HepG2 (cell line): Measurements from ENCODE around the gene RTEL1.

Experiments used
- ARNTL ChIP-seq: sonication (generic); formaldehyde crosslinking; IDR thresholded peaks from 2 replicates; pipeline ENCODE4 v1.4.0; 2020; ENCODE audit warnings: mild to moderate bottlenecking, missing genetic modification reagents
- CBX1 ChIP-seq: IDR thresholded peaks from one replicate; pipeline ENCODE4 v1.6.1; 2016; ENCODE audit warnings: antibody characterized with exemption, low read depth
- CREB3 ChIP-seq: sonication (generic); formaldehyde crosslinking; IDR thresholded peaks from 2 replicates; pipeline ENCODE4 v1.5.0; 2020; ENCODE audit warnings: missing genetic modification reagents
- ETS1 ChIP-seq: sonication (generic); formaldehyde crosslinking; IDR thresholded peaks from 2 replicates; pipeline ENCODE4 v1.4.0; 2020; ENCODE audit warnings: missing genetic modification reagents
- FOXA3 ChIP-seq: IDR thresholded peaks from 2 replicates; pipeline ENCODE4 v1.6.1; 2016; ENCODE audit warnings: missing genetic modification reagents, missing compliant biosample characterization
- HDAC2 ChIP-seq: sonication (generic); formaldehyde crosslinking; IDR thresholded peaks from 2 replicates; pipeline ENCODE4 v1.4.0; 2020; ENCODE audit warnings: missing genetic modification reagents
- HDAC6 ChIP-seq: fragments of 200-600 bp; sonication (generic); IDR thresholded peaks from 2 replicates; pipeline ENCODE4 v1.7.0; 2017; ENCODE audit warnings: mild to moderate bottlenecking, antibody characterized with exemption, low read length, low read depth
- JUN ChIP-seq: sonication (generic); formaldehyde crosslinking; IDR thresholded peaks from 2 replicates; pipeline ENCODE4 v1.4.0; 2020; ENCODE audit warnings: mild to moderate bottlenecking, missing genetic modification reagents
- POLR2AphosphoS5 ChIP-seq: IDR thresholded peaks from 2 replicates; pipeline ENCODE4 v1.6.1; 2012; ENCODE audit warnings: low read depth, low read length
- ZNF281 ChIP-seq: sonication (generic); formaldehyde crosslinking; IDR thresholded peaks from 2 replicates; pipeline ENCODE4 v1.4.0; 2020; ENCODE audit warnings: missing genetic modification reagents, borderline replicate concordance
- TF ChIP-seq, protein P1 (sequence below): conservative IDR thresholded peaks from 2 replicates; pipeline ENCODE4 v1.6.1; 2018; ENCODE audit warnings: missing genetic modification reagents
- TF ChIP-seq, protein P2 (sequence below): sonication (generic); formaldehyde crosslinking; IDR thresholded peaks from 2 replicates; pipeline ENCODE4 v1.4.0; 2020; ENCODE audit warnings: missing genetic modification reagents
- TF ChIP-seq, protein P3 (sequence below): sonication (generic); formaldehyde crosslinking; IDR thresholded peaks from 2 replicates; pipeline ENCODE4 v1.4.0; 2020; ENCODE audit warnings: missing genetic modification reagents
- TF ChIP-seq, protein P4 (sequence below): sonication (generic); formaldehyde crosslinking; IDR thresholded peaks from 2 replicates; pipeline ENCODE4 v1.5.0; 2020; ENCODE audit warnings: mild to moderate bottlenecking, missing genetic modification reagents, moderate library complexity

- TF ChIP-seq HDAC6: no peak
- no peak for TF ChIP-seq ARNTL (CRISPR knock-in tag)
- TF ChIP-seq, protein P1, sequence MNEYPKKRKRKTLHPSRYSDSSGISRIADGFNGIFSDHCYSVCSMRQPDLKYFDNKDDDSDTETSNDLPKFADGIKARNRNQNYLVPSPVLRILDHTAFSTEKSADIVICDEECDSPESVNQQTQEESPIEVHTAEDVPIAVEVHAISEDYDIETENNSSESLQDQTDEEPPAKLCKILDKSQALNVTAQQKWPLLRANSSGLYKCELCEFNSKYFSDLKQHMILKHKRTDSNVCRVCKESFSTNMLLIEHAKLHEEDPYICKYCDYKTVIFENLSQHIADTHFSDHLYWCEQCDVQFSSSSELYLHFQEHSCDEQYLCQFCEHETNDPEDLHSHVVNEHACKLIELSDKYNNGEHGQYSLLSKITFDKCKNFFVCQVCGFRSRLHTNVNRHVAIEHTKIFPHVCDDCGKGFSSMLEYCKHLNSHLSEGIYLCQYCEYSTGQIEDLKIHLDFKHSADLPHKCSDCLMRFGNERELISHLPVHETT (CRISPR knock-in tag): no peak
- no peak for TF ChIP-seq POLR2AphosphoS5
- TF ChIP-seq CREB3 (CRISPR knock-in tag): no peak
- TF ChIP-seq, protein P2, sequence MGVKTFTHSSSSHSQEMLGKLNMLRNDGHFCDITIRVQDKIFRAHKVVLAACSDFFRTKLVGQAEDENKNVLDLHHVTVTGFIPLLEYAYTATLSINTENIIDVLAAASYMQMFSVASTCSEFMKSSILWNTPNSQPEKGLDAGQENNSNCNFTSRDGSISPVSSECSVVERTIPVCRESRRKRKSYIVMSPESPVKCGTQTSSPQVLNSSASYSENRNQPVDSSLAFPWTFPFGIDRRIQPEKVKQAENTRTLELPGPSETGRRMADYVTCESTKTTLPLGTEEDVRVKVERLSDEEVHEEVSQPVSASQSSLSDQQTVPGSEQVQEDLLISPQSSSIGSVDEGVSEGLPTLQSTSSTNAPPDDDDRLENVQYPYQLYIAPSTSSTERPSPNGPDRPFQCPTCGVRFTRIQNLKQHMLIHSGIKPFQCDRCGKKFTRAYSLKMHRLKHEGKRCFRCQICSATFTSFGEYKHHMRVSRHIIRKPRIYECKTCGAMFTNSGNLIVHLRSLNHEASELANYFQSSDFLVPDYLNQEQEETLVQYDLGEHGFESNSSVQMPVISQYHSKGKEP: no peak
- TF ChIP-seq ZNF281 (CRISPR knock-in tag): no peak
- TF ChIP-seq JUN: no peak
- no peak for TF ChIP-seq HDAC2 (CRISPR knock-in tag)
- no peak for TF ChIP-seq CBX1
- TF ChIP-seq ETS1 (CRISPR knock-in tag): no peak
- TF ChIP-seq, protein P3, sequence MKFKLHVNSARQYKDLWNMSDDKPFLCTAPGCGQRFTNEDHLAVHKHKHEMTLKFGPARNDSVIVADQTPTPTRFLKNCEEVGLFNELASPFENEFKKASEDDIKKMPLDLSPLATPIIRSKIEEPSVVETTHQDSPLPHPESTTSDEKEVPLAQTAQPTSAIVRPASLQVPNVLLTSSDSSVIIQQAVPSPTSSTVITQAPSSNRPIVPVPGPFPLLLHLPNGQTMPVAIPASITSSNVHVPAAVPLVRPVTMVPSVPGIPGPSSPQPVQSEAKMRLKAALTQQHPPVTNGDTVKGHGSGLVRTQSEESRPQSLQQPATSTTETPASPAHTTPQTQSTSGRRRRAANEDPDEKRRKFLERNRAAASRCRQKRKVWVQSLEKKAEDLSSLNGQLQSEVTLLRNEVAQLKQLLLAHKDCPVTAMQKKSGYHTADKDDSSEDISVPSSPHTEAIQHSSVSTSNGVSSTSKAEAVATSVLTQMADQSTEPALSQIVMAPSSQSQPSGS (CRISPR knock-in tag): no peak
- no peak for TF ChIP-seq FOXA3 (CRISPR knock-in tag)
- TF ChIP-seq, protein P4, sequence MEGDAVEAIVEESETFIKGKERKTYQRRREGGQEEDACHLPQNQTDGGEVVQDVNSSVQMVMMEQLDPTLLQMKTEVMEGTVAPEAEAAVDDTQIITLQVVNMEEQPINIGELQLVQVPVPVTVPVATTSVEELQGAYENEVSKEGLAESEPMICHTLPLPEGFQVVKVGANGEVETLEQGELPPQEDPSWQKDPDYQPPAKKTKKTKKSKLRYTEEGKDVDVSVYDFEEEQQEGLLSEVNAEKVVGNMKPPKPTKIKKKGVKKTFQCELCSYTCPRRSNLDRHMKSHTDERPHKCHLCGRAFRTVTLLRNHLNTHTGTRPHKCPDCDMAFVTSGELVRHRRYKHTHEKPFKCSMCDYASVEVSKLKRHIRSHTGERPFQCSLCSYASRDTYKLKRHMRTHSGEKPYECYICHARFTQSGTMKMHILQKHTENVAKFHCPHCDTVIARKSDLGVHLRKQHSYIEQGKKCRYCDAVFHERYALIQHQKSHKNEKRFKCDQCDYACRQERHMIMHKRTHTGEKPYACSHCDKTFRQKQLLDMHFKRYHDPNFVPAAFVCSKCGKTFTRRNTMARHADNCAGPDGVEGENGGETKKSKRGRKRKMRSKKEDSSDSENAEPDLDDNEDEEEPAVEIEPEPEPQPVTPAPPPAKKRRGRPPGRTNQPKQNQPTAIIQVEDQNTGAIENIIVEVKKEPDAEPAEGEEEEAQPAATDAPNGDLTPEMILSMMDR: no peak
Observed at GRCh38 chr20:63678667-63679465, 20.8 kb downstream of the RTEL1 start.
